NCI-H2227 (cell line): ENCODE results near the gene TREML2.
"Not testable (repeated sequence)": the region's sequence is repeated elsewhere in the genome, so short reads cannot be mapped to it uniquely, and the experiment has no call there.

Experiments used
- DNase-seq: peaks from one replicate; lab custom pipeline; 2025; ENCODE audit not compliant: unreplicated experiment; lab: John Stamatoyannopoulos, UW

TREML2 gene

DNA sequence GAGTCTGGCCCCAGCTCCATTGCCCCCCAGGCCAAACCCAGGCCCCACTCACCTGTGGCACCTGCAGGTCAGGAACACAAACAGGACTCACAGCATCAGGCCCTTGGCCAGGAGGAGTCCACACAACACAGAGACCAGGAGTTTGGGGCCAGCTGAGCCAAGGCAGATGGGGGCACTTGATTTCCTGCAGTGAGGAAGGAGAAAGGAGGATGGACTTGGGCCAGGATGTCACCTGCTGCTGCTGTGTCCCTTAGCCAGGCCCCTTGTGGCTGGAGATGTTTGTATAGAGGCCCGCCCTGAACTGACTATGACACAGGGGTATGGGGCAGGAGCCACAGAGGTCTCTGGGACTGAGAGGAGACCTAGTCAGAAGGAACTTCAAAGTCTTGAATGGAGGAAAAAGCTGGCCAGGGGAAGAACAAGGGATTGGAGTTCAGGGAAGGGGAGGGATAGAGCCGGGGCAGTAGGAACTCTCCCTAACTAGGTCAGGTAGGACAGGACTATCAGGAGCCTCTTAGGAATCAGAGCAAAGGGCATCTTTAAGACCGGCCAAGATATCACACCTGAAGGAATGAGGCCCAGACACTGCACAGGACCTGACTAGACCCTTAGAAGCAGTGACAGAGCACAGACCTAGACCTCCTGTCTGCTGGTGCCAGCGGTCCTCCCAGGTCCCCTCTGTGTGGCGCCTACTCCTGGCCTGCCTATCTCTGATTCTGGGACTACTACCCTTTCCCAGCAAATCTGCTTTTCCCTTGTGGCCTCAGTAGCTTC lies 8.8 kb upstream of the TREML2 start:
- no peak for DNase-seq

DNA sequence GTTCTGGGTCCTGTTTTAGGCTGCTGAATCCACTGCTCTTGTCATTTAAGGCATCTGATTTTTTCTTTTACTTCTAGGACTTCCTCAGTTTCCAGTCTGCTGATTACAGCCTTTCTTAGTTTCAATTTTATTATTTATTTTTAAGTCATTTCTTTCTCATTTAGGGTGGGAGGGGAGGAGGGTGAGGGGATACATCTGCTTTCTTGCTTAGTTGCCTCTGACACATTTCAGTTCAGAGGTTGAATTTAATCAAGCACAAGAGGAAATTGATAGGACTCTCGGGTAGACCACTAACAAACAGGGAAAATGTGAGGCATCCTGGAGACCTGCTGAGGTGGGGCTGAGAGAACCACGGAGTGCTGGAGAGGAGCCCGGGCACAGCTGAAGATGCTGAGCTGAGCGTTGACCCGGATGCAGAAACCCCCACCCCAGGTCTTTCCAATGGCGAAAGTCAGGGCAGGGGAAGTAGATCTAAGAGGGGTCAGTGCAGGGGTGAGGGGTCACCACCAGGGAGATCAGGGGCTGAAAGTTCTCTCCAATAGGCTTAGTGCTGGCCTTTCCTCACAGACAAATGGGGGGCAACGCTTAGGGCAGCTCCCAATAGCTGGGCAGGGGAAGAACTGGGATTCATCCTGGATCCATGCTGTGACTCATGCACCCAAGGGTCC lies 7.6 kb upstream of the TREML2 start:
- DNase-seq = no peak

DNA sequence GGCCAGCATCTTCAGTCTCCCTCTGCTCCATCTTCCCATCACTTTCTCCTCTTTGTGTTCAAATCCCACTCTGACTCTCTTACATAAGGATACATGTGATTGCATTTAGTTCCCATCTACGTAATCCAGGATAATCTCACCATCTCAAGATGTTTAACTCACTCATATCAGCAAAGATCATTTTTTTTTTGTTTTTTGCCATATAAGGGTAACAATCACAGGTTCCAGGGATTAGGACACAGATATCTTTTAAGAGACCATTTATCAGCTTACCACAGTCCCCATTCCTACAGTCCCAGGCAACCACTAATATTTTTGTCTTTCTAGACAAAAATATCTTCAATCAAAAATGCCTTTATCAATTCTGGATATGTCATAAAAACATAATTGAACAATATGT lies 3.2 kb upstream of the TREML2 start:
- DNase-seq = no peak

DNA sequence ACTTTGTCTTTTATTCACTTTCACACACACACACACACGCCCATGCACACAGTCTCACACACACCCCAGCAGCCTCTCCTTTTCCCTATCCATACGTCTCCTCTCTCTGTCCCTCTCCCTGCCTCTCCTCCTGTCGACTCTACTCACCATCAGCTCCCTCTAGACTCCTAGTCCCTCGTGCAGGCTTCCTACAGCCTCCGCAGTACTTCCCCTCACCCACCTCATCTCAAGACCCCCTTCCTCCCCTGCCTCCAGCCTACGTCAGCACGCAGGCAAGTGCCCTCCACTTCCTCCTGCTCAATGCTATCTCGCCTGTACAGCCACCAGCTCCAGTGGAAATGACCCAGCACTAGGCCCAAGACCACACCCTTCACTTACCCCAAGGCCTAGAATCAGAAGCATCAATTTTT lies 820 bp upstream of the TREML2 start:
- DNase-seq = no peak

DNA sequence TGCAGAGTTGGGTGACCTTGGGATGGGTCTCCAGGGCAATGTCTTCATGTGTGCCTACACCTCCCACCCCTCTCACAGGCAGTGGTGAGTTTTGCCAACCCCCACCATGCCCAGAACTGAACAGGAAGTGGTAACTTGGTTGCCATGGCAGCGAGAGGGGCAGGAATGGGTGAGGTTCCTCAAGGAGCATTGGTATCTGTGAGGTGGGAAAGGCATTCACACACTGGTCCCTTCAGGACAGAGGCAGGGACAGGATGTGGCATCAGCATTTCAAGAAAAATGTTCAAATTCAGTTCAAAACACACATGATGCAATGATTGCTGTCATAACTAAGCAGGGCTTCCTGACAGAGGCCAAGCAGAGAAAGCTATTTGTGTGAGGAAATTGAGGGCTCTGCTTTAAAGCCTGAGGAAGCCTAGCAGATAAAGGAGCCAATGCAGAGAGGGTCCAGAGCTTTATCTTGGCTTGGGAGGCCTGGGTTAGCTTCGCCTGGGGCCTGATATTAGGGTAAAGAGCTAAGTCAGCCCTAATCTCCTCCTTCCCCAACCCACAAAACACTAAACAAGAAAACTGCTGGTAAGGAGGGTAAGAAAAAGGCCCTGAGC lies 551 bp downstream of the TREML2 start:
- no peak for DNase-seq

DNA sequence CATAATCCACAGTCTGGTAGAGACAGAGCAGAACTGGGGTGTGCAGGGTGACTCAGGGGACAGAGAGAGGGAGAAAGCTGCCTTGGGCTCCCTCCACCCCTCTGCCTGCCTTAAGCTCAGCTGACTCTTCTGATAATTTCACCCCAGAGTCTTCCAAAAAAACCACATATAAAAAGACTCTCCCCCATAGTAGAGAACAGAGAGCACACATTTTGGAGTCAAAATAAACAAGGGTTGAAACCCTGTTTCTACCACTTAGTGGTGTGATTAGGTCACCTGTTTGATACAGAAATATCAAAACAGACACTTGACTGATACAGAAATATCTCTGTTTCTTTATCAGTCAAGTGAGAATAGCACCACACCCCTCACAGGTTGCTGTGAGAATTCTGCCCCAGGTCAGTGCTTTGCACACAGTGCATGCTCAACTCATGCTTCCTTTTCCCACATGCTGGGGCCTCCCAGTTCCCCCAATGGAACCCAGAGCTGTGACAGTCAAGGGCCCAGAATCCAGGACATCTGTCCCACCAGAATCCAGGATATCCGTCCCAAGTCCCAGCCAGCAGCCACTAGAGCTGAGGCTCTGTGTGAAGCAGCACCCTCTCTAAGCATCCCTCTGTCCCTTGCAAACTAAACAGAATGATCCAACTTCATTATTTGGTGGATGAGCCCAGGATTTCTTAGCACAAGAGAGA lies 1.2 kb downstream of the TREML2 start:
- DNase-seq = no peak

DNA sequence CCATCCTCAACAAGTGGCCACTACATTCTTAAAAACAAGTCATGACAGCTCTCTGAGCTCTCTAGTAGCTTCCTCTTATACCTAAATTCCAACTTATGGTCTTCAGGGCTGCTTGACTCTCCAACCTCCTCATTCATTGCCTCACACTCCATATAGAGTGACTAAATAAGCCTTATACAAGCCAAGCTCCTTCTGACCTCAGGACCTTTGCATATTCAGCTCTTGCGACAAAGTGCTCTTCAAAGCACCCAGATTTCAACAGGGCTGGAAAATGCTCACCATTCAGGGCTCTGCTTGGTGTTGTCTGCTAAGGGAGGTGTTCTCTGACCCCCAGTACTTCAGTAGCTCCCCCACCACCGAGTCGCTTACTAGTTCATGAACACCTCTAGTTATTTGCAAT lies 3.7 kb downstream of the TREML2 start:
- DNase-seq = no peak

DNA sequence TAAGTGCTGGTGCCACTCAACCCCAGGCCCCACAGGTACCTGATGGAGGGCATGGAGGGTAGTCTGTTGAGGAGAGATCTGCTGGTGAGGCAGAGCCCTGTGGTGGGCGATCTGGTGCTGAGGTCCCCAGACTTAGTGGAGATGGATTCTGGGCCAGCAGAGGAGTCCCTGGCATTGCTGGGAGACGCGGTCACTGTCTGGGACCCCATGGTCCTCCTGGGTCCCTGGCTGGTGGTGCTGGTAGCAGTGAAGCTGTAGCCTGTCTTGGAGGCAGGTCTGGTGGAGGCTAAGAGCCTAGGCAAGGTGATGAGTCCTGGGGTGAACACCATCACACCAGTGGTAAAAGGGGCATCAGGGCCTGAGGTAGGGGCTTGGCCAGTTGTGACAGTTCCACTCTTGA lies 6.6 kb downstream of the TREML2 start:
- no peak for DNase-seq

DNA sequence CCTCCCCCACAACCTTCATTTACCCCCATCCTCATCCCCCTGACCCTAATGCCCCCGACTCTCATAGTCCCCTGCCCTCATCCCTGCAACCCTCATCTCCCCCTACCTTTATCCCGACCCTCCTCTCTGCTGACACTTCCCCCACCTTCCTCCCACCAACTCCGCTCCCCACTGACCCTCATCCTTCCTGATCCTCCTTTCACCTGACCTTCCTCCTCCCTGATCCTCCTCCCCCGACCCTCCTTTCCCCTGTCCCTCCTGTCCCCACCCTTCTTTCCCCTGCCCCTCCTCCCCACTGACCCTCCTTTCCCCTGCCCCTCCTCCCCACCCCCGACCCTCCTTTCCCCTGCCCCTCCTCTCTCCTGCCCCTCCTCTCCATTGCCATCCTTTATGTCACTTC lies 7.1 kb downstream of the TREML2 start:
- DNase-seq = no peak

DNA sequence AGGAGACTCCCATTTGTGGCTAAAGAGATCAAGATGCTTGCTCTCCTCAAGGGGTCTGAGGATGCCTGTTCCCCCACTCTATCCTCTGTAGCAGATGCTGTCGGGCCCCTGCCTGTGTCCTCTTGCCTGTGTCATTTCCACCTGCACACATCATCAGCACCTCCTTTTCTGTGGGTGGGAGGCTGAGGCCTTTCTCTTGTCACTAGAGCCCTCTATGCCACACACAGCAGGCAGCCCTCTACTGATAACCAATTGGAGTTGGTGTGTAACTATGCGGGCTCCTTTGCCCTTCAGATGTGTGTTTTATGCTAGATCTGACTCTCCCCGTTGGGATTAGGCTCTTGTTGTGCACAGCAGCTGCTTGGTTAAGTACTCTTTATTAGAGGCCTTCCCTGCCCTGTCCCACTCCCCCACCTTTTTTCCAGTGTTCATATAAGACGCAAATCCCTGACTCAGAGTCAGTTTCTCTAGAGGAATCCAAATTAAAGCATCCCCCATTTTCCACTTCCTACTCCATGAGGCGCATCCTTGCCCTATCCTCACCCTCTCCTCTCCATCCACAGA lies 7.7 kb downstream of the TREML2 start:
- no peak for DNase-seq

DNA sequence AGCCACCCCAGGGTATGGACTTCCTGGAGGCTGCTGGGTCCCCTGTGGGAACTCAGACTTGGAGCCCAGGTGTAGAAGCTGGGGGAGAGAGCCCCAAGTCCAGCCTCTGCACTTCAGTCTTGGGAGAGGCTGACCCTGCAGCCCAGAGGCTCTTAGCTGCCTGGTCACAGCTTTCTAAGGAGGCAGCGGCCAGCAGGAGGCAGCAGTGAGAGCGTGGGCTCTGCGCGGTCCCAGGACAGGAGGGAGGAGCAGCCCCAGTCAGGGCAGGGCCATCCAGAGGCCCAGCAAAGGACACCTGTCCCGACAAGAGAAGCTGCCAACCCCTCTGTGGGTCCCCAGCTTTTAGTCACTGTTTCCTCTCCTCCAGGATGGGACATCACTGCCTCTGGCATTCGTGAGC lies 9.4 kb downstream of the TREML2 start:
- no peak for DNase-seq

DNA sequence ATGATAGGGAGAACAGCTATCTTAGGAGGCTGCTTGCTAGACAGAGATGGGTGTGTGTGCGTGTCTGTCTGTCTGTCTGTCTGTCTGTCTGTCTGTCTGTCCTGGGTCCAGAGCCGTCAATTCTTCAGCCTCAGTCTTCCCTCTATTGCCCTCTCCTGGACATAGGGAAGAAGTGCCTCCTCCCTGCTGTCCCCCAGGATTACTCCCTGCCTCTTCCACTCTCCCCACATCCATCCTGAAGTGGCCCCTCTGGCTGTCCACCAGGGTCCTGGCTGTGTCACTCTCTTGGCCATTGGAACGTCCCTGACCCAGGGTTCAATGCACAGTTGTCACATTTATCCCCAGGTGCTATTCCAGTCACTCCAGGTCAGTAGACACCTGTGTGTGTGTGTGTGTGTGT lies 10.2 kb downstream of the TREML2 start:
- DNase-seq = no peak

DNA sequence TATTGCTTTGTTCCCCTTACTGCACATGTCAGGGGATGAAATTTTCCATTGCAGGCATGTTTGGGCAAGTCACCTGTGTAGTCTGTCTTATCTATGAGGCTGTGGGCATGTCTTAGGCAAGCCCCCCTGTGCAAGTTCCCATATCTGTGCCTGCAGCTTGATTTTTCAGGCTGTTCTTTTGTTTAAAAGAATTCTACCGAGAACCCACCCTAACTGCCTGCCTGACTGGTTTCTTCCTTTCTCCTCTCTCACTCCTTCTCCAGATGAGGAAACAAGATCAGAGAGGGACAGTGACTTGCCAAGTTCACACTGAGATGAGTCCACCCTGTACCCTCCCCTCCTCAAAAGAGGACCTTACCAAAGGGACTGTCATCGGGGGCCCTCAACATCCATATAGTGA lies 11.0 kb downstream of the TREML2 start:
- no peak for DNase-seq

DNA sequence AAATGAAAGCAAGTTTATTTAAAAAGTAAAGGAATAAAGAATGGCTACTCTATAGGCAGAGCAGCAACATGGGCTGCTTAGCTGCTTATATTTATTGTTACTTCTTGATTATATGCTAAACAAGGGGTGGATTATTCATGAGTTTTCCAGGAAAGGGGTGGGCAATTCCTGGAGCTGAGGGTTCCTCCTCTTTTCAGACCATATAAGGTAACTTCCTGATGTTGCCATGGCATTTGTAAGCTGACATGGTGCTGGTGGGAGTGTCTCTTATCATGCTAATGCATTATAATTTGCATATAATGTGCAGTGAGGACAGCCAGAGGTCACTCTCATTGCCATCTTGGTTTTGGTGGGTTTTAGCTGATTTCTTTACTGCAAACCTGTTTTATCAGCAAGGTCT lies 11.9 kb downstream of the TREML2 start:
- not testable (repeated sequence) for DNase-seq

DNA sequence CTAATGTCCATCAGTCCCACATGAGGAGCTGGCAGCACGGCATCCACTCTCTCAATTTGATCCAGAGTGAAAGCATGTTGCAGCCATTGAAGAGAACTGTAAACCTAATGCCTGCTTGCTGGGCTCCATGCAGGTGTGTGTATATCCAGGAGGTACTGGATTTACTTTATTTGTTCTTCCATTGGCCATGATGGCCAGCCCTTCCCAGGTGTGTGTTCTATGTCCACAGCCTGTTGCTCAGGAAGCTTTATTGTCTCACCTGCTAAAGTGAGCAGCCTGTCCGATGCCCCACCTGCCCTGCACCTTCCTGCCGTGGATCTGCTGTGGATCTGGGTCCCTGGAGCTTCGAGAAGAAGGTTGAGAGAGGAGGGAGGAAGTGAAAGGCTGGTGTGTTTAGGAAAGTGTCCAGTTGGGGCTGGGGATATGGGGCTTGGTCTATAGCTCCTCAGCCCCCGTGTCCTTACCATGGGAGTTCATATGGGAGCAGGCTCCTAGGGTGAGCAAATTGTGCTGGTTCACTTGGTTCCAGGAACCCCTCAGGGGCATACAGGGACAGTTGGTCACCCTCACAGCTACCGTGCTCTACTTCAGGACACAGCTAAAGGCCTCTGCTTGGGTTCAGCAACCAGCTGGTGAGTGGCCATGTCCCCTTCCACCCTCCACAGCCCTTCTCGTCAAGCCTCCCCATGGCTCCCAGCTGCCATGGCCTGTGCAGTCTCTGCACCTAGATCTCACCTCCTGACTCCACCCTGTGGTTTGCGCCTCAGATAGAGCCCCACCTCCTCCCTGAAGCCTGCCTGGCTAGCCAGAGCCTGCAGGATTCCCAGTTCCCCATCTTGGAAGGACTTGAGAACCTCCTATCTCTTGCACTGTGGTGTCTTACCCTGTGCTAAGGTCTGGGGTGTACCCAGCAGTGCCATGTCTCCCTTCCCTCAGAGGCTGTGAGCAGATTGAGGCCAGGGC lies 12.7 kb downstream of the TREML2 start:
- no peak for DNase-seq

DNA sequence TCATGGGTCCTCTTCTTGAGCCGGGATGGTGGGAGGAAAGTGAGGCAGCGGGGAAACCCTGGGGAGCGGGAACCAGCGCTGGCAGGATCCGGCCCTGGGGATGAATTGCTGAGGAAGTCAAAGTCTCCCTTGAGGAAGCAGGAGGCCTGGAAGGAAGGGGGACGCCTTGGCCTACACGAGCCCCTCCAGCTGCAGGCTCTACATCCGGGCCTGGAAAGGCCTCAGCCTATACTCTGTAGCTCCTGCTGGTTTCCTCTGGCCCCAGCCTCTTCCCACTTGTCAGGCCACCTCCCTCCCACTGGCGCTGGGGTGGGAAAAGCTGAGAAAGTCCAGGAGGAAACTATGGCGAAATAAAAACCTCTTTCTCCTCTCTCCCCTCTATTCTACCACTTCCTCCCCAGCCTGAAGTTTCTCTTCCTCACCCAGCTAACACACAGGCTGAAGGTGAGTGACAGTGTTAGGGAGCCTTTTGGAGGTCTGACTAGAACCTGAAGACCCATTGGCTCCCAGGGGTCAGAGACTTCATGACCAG lies 14.9 kb downstream of the TREML2 start:
- no peak for DNase-seq

DNA sequence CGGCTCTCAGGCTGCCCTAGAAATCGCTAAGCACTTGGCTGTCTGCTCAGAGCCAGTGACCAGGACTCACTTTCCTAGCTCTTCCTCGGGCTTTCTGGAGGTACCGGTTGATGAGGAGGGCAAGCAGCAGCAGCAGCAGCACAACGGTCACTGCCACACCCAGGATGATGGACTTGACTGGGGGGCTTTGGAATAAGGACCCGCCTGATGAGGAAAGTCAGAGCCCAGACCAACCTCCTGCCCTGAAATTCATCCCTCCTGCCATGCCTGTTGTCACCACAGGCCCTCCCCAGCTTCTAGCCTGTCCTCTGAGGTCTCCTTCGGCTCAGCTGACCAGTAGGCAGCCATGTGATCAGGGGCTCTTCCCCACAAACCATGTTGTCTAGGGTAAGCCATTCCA lies 16.2 kb downstream of the TREML2 start:
- no peak for DNase-seq

DNA sequence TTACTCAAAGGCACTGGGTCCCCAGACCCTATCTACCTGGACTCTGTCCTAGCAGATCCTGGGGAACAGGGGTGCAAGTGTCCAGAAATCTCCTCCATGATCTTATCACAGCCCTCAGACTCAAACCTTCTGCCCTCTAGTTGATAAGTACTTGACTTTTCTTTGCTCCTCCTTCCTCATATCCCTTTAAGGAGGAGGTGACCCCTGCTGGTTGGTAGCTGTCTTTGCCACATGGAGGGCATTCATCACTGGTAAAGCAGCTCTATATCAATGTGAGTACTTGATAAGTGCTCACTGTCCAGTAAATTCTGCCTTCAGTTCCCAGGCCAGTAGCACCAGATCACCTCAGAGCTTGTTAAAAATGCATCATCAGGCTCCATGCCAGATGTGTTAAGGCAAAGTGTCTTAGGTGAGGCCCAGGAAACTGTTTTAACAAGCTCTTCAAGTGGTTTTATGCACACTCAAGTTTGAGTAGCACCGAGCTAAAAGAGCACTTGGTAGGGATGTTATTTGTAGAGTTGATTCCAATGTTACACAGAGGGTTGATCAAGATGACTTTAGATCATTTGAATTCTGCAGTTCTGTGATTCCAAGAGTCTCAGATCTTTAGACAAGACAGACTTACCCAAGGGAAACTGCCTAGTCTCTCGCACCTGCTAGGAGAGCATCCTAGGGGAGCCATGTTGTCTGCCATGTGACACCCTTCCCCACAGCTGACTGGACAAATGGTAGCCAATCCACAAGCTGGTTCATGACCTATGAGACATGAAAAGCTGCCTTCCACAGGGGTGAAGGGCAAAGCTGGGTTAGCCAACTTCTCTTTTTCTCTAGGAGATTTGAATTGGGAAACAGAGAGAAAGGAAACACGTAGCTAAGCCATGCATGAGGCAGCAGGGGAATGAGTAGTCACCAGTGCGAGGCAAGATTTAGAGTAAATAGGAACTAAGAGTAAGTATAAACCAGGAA lies 18.6 kb downstream of the TREML2 start:
- DNase-seq = peak; percentile 6

DNA sequence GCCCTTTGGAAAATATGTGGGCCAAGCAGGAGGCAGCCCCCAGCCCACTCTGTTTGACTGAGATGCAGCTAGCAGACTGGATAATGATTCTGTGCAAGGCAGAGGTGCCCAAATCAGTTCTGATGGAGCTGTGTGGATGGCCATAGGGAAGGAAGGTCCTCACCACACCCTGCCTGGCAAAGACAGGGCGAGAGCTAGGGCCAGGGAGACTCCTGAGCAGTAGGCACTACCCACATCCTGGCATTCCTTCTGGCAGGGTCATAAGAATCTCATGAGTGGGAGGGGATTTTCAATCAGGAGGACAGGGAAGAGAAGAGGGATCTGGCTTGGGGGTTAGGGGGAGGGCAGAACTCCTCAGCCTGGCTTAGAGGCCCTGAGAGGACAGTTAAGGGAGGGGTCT lies 19.4 kb downstream of the TREML2 start:
- DNase-seq = no peak
